ENCODE data around the gene SYS1. TPM values are rescaled to one million over a fixed set of nuclear protein-coding genes. Genes with fewer than 3 reads are reported as not detected.
"Not testable (repeated sequence)": the region's sequence is repeated elsewhere in the genome, so short reads cannot be mapped to it uniquely, and the experiment has no call there.

The SYS1 gene
- total RNA-seq, 1 donor from 2014 or later: 12.7 TPM

DNA sequence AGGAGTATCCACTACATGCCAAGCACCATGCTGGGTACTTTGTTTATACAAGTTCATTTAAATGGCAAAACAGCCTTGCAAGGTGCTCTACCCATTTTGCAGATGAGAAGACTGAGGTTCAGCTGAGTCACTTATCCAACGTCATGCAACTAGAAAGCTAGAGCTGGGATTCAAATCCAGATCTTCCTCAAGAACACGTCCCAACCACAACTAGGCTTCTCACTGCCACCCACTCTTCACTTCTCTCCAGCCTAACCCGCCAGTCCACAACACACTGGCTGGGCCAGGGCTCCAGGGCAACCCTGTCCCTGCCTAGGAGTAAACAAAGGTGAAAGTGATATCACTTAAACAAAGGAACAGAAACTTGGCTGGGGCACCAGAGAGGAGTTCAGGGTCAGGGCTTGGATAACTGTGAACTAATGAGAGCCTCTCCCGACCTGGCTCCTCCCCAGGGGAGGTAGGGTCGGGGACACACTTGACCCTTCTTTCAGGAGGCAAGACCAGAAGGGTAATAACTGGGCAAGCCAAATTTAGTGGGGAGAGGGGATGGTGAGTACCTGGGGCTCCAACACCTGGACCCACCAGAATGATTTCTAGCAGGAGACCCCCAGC is 22.6 kb upstream of the SYS1 start:
- no peak for DNase-seq

DNA sequence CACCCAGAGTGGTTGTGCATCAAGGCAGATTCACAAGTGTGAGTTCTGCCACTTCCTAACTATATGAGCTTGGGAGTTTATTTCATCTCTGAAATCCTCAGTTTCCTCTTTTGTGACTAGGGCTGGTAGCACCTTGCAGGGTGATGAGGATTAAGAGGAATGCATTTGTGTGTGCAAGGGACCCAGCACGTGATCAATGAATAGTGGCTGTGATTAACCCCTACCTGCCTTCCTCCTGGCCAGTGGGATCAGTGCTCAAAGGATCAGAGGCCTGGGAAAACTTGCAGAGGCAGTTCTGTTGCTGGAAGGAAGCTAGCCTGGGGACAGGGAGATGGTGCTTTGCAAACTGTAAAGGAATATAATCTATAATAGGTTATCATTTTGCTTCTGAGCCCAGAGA is 22.0 kb upstream of the SYS1 start:
- DNase-seq: no peak

DNA sequence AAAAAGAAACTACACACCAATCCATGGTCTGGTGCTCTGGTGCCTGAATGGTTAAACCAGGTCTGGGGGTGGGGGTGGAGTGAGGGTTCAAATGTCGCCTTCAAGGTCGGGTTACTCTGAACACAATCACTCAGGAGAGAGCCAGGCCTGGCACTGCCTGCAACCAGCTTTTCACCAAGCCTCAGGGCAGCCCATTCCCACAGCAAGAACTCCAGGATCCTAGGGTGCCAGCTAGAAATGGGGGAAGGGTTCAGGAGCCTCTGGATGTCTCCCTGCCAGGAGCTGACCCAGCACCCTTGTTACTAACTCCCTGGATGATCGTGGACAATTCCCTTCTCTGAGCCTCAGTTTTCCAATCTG is 21.4 kb upstream of the SYS1 start:
- no peak for DNase-seq

DNA sequence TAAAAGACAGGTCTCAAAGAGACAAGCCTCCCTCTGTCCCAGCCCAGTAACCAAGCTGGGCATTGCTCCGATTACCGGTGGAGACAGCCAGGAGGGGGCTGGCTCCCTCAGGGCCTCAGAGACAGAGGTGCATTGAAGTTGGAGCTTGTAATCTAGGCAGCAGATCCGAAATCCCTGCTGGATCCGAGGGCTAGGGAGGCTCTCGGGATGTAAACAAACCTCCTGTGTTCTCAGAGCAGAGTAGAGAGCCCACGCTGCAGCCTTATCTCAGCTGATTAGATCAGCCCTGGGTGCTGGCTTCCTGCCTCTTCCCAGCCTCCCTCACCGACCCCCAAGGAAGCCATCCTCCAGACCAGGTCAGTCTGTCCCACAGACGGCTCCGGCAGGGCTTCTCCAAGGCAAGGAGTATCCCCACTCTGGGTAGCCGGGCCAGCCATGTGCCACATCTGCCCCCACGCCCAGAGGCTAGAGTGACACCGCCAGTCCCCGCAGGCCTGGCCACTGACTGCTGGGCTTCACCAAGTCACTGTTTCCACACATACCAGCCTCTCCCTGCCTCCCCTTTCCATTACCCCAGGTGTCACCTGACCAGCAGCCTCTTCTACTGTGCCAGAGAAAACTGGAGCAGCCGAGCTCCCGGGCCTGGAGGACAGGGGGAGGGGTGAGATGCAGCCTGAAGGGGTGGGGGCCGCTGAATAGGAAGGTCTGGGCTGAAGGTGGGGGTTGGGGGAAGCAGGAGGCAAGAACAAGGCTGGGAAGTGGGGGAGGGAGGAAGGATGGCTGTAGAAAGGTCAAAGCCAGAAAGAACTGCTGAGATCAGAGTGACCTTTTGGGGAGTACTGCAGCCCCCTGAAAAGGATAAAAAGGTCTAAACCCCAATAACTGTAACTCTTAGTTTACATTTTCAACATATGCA is 20.8 kb upstream of the SYS1 start:
- no peak for DNase-seq

DNA sequence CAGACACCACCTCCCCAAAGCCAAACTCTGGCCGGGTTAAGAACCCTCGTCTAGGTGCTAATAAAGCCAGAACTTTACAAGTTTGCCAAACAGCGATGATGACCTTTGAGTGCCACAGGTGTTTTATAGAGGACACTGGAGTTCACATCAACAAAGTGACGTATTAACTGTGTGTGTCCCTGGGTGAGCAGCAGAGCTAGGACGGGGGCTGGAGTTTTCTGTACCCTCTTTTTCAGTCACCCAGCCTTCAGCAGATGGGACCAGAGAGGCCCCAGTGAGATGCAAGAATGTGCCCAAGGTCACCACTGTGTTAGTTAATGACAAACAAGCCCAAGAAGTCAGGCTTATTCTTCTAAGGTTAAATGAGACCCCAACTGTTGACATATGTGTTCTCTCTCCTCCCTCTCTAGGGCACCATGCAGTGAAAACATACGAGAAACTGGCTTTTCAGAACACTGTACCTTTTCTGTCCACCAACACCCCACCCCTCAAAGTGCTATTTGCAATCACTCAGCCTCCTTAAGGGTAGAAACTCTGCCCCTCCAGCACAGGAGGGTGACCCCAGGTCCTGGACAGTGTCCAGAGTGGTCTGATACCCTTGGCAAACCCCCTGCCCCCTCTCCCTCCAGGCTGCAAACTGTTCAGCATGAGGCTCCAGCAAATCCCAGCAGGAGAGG is 20.0 kb upstream of the SYS1 start:
- DNase-seq: no peak

DNA sequence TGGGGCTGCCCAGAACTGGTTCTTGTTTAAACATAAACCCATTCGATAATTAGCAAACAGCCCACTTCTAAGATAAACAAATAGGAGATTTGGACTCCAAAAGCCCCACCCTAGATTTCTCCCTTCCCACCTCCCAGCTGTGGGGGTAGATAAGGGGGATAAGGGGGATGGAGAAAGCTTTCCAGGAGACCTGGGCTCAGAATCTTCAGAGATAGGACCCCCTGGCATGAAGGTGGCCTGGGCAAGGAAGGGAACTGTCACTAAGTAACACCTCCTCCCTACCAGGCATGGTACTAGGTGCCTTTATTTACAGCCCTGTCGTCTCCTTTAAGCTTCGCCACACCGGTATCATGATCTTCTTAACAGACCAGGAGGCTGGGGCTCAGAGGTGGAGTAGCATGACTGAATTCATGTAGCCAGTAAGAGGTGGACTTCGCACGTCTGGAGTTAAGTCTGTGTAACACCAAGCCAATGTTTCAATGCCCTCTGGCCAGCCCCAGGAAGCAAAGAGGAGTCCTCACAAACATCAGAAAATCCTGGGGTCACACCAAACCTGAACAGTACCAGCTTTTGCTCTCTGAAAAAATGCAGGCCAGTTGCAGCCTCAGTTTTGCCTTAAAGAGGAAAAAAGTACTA is 19.3 kb upstream of the SYS1 start:
- DNase-seq: no peak

DNA sequence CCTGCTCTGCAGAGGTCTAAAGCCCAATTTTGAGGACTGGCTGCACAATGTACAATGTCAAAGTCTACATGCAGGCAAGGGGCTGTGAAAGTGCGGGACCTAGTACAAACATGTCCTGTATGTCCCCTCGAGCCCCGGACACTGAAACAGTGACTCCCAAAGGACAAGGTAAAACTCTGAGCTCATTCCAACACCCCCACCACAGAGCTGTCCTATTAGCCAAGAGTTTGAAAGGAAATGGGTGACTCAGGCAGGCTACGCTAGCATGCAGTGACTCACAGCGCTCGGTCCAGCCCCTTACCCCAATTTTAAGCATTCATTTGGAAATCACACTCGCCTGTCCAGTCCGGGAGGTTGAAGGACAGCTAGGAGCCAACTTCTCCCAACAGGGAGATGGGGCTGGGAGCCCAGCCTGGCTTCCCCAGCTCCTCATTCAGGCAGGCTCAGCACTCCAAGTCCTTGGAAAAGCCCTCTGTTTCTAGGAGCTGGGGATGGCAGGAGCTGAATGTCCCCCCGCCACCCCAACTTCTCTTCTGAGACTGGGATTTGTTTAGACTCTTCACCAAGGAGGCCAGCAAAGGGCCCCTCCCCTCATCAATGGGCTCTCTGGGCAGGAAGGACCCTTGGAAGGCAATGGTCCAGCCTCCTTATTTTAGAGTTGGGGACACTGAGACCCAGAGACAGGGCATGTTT is 18.6 kb upstream of the SYS1 start:
- DNase-seq: no peak

DNA sequence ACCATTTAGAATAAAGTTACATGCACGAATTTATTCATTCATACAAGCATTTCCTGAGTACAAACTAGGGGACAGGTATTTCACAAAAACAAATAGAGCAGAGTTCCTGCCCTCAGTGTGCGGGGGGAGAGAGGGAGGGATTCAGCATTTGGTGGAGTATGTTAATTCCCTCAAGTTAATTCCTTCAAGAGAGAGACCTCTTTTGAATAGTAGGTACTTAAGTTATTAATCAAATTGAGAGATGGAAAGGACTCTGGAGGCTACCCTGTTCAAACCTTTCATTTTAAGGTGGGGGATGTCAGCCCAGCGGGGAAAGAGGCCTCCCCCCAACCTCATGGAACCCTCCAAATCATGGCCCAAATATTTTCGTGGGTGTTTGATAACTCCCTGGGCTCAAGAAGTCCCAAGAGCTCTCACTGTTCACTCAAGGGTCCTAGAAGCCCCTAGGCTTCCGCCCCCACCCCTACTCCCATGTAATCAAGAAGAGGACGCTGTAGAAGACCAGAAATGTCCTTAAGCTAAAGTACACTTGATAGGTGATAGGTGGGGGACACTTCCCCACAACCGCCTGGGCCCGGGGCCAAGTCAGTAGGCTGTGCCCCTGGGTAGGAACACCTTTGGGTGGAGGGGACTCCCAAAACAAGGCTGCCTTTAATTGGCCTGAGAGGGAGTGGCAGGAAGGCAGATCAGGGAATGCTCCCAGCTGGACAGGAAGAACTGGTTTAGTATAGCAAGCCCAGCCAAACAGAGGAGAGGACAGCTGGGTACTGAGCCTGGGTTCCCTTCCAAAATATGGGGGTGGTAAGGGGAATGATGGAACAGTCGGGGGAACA is 17.6 kb upstream of the SYS1 start:
- no peak for DNase-seq

DNA sequence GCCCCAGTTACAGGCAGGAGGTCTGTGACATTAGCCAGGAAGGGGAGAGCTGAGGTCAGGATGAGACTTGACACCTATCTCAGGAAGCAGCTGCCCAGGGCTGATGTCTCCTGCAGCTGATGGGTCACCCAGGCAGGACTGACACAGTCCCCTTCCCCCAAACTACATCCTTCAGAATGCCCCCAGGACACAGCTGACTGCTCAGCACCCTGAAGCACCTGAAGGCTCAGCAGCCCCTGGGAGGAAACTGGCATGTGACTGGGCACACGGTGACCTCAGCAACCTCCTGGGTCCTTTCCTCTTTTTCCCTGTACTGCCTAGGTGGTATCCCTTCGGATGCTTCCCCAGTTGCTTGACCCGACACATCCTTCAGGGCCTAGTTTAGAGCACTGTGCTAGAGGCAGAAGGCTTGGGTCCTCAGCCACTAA is 16.7 kb upstream of the SYS1 start:
- no peak for DNase-seq

DNA sequence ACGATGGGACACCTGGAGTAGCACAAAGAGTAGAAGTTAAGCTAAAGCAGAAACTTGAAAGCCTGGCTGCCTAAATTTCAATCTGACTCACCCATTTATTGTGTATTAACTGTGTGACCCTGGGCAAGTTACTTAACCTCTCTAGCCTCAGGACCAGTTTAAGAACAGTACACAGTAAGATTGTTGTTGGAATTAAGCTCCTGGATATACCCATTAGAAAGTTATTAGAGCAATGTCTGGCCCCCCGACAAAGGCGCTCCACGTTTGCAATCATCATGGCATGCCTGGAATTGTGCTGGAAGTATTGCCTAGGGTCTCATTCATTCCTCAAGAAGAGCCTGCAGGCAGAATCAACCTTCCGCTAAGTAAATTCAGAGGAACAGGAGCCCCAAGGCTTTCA is 16.1 kb upstream of the SYS1 start:
- no peak for DNase-seq

DNA sequence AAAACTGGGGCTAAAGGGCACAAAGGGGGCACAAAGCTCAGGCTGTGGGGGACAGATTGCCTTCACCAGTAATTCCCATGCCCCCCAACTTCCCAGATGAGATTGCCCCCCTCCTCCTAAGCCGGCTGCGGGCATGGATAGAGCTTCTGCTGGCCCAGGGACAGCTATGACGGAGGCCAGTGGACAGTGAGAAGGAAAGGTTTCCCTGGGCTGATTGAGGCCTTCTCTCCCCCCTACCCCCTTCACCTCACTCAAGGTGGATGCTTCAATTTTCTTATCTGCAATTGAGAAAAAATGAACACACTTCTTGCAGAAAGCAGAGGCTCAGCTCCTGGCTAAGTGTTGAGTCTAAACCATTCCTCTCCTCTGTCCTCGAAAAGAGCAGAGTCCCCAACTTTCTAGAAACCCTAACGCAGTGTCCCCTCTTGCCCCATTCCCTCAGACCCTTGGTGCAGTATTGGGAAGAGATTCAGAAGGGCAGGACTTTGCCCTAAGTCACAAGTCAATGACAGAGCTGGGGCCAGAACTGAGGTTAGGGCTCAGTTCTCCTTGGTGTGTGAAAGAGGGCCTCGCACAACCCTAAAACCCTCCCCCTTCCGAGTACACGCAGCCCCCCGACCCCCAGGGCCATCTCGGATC is 15.5 kb upstream of the SYS1 start:
- DNase-seq: no peak

DNA sequence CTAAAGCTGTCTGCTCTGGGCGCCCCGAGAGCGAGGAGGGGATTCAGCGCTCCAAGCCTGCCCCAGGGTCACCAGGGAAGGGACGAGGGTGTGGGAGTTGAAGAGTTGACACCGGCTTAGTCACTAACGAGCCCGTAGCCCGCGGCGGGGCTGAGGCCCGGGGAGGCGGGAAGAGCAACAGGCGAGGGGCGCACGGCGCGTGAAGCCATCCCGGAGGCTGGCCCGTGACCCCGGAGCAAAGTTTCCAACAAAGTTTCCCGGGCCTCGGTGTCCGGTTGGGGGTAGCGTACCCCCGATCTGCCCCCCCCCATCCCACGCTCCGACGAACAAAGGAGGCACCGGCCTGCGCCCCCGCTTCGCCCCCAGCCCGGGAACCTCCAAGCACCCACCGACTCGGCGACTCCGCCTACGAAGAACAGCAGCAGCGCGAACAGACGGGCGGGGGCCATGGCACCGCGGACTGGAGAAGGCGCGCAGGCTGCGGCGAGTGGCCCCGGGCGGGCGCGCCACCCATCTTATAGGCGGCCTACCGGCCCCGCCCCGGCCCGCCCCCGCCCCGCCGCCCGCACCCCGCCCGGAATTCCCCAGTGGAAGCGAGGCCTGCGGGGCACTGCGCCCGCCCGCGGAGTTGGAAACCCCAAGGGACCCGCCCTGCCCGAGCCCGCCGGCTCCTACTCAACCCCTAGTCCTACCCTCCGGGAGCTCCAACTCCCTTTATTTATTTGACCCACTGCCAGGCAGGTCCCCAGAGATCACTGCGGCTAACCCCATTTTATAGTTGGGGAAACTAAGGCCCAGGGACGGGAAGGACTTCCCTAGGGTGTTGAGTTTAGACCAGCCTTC is 14.8 kb upstream of the SYS1 start, which contains the start of gene SDC4:
Gene SDC4 (minus strand): TSS at position 489 of the 843 bp plus-strand sequence. CDS start 40 bp downstream, at position 449.
- DNase-seq: no peak

DNA sequence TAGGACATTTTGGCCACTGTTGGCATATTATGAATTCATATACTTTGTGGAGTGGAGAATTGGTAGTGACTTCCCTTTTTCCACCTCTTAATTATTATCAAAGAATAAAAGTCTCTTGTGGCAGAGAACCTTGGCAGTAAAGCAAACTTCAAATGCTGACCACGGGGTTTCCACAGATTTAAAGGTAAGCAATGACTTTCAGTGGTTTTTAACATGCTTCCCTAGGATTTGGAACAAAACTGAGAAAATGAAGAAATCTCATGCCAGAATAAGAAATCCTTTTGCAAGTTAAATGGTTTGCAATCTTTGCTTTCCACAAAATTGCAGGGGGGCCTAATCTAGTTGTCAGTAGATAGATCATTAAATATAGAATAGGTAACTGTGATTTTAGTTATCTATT is 12.7 kb upstream of the SYS1 start:
- DNase-seq: no peak

DNA sequence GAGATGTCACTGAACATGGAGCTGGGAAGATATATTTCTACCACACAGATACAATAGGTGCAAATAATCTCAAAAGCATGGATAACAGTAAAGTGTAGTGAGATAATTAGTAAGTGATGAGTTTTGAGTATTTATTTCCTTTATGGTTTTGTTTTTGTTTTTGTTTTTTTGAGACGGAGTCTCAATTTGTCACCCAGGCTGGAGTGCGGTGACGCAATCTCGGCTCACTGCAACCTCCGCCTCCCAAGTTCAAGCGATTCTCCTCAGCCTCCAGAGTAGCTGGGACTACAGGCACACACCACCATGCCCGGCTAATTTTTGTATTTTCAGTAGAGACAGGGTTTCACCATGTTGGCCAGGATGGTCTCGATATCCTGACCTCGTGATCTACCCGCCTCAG is 12.2 kb upstream of the SYS1 start:
- DNase-seq: not testable (repeated sequence)

DNA sequence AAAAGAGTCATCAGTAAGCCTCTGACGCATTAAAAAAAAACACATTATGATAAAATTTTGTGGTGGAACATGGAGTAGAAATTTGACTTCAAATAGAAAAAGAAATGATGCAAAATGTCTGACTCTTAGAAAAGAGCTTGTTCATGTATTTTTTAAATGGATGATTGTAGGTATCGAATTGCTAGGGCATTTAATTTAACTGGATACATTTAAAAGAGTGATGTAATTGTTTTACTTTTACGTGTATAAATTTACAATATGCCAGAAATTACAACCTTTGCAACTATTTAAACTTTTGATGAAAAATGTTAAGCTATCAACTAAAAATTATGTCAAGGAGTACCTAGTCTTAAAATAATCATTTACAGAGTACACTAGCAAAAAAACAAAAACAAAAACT is 10.2 kb upstream of the SYS1 start:
- DNase-seq: no peak

DNA sequence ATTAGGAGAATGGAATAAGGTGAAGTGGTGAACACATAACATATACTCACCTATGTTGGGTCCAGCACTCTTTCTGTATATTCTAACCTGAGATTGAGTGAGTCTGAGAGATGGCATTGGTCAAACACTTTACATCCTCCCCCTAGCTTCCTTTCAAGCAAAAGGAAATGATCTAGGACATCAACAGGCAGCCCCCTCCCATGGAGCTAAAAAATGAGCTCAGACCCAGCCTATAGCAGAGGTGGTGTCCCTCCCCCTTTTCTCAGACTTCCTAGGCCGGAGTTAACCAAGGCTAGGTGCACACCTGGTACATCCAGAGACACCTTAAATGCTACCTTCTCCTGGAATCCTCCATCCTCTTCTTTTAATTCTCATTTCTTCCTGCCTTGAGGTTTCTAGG is 9.2 kb upstream of the SYS1 start:
- no peak for DNase-seq

DNA sequence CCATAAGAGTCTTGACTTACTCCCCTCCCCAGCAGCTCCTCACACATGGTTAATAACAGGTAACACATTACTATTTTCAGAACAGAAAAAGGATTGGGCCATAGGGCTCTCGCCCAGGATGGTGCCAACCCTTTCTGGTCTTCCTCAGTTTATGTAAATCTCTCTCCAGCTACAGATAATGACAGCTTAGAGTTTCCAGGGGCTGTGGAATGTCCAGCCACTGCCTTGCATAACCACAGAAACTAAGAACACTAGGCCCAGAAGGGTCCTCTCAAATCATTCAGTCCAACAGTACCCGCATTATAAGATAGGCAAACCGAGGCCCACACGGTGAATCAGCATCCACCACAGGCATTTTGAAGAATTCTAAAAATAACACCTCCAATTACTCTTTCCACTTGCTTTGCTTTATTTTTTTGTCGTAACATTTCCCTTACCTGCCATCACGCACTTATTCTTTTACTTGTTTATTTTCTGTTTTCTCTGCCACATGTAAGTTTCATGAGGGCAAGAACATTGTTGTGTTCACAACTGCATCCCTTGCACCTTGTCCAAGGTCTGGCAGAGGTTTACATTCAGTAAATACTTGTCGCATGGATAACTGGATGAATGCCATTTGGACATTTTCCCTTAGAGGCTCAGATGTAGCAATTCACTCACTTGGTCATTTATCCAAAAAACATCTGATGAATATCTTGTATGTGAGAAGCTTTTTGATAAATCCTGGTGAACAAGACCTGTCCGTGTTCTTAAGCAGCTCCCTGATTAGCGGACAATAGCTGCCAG is 8.3 kb upstream of the SYS1 start:
- no peak for DNase-seq

DNA sequence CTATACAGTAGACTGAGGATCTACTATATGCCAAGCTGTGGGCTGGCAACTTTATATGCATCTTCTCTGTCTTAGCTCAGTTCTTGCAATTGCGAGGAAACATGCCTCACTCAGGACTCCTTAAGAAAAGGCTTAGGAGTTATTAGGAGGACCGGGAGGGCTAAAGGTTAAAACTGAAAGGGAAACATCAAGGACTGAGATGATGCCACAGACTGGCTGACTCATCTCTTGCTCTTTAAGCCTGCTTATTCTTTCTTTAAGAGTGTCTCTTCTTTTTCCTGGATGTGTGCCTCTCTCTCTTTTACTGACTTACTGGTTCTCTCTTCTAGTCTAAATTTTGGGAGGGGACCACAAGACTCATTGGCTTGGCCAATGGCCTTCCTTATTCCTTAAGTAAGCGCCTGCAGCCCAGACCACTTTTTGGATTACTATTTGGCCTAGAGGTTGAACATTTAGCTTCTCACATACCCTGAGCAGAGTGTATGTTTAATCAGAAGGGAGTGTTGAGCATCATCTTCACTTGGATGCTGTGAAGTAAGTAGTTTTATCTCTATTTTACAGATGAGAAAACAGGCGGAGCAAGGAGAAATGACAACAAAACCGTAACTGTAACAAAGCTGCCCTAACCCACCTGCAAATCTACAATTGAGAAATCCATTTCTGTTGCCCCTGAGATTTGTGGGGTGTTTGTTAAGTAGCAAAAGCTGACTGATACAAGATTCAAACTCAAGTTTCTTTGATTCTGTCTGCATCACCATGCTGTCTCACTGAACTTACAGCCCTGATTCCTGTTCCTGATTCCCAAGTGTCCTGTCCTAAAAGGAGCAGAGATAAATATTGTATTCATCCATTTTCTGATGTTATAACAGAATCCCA is 7.5 kb upstream of the SYS1 start:
- DNase-seq: no peak
